OCI-LY7 (cell line): ENCODE measurements around the gene GYS2. TPM values are rescaled to one million over a fixed set of nuclear protein-coding genes. Genes with fewer than 3 reads are reported as not detected.

Experiments used
- BruUV-seq: library from RNA; stranded (reverse); fragments of 400-500 nt; replicated peaks from 2 replicates; lab custom pipeline; 2021; lab: Mats Ljungman, UMichigan
- CTCF ChIA-PET: fragments of 300-600 bp; sonication (Branson Sonifier 250); formaldehyde crosslinking; loops from one replicate; lab custom pipeline; 2022; ENCODE audit warnings: antibody characterized with exemption; ENCODE audit not compliant: unreplicated experiment; lab: Charles Lee
- POLR2A ChIA-PET: fragments of 300-600 bp; sonication (Branson Sonifier 250); formaldehyde crosslinking; loops from one replicate; lab custom pipeline; 2022; ENCODE audit warnings: antibody characterized with exemption; lab: Charles Lee
- DNase-seq: peaks from one replicate; pipeline ENCODE4 v3.0.0-alpha.2; 2015; ENCODE audit warnings: low spot score
- H2AFZ ChIP-seq: fragments of 200-600 bp; sonication (generic), shearing (Covaris generic); 2 replicates; pipeline ENCODE4 v1.6.1; 2014; ENCODE audit warnings: mild to moderate bottlenecking, antibody characterized with exemption, low read length, moderate library complexity
- H3K27ac ChIP-seq: fragments of 200-600 bp; sonication (generic); 2 replicates; pipeline ENCODE4 v1.5.1; 2014; ENCODE audit warnings: mixed run types, low read depth, mild to moderate bottlenecking, moderate library complexity, low read length, inconsistent platforms; ENCODE audit not compliant: poor library complexity, severe bottlenecking
- H3K36me3 ChIP-seq: fragments of 200-600 bp; sonication (generic); 2 replicates; pipeline ENCODE4 v1.6.1; 2014; ENCODE audit warnings: mild to moderate bottlenecking, antibody characterized with exemption, low read length, moderate library complexity, mixed read lengths; ENCODE audit not compliant: insufficient read depth
- H3K4me1 ChIP-seq: fragments of 200-600 bp; sonication (generic); 2 replicates; pipeline ENCODE4 v1.5.1; 2014; ENCODE audit warnings: mild to moderate bottlenecking, low read length; ENCODE audit not compliant: insufficient read depth, poor library complexity, severe bottlenecking
- H3K4me2 ChIP-seq: fragments of 200-600 bp; sonication (generic); 2 replicates; pipeline ENCODE4 v1.6.1; 2014; ENCODE audit warnings: mild to moderate bottlenecking, low read length
- H3K4me3 ChIP-seq: fragments of 200-600 bp; sonication (generic); 2 replicates; pipeline ENCODE4 v1.5.1; 2014; ENCODE audit warnings: mild to moderate bottlenecking, low read depth, low read length; ENCODE audit not compliant: poor library complexity, severe bottlenecking
- H3K79me2 ChIP-seq: fragments of 200-600 bp; sonication (generic); 2 replicates; pipeline ENCODE4 v1.6.1; 2016; ENCODE audit warnings: low read depth, mild to moderate bottlenecking, low read length, moderate library complexity, mixed read lengths; ENCODE audit not compliant: insufficient read depth
- H3K9me2 ChIP-seq: fragments of 200-600 bp; sonication (generic); 2 replicates; pipeline ENCODE4 v1.6.1; 2016; ENCODE audit warnings: mild to moderate bottlenecking, low read length, mixed read lengths; ENCODE audit not compliant: insufficient read depth
- H3K9me3 ChIP-seq: fragments of 200-600 bp; sonication (generic); 2 replicates; pipeline ENCODE4 v1.6.1; 2014; ENCODE audit warnings: mild to moderate bottlenecking, mixed run types, low read length, mixed read lengths
- H4K20me1 ChIP-seq: fragments of 200-600 bp; sonication (generic); 2 replicates; pipeline ENCODE4 v1.6.1; 2014; ENCODE audit warnings: mild to moderate bottlenecking, antibody characterized with exemption, low read length, moderate library complexity, mixed read lengths; ENCODE audit not compliant: insufficient read depth
- CTCF ChIP-seq: fragments of 200-600 bp; sonication (generic); conservative IDR thresholded peaks from 2 replicates; pipeline ENCODE4 v1.5.1; 2014; ENCODE audit warnings: mild to moderate bottlenecking, antibody characterized with exemption, low read length, moderate library complexity, mixed read lengths
- EZH2phosphoT487 ChIP-seq: fragments of 200-600 bp; sonication (generic); IDR thresholded peaks from 2 replicates; pipeline ENCODE4 v1.6.1; 2018; ENCODE audit warnings: low read depth, borderline replicate concordance, mild to moderate bottlenecking, mixed run types, antibody characterized with exemption, low read length, moderate library complexity, mixed read lengths
- intact Hi-C: fragments of 100-400 bp; cut with micrococcal nuclease; formaldehyde crosslinking; loops from one replicate; pipeline ENCODE4 v1.10.0; 2022; ENCODE audit not compliant: unreplicated experiment
- total RNA-seq, 2 experiments: library from RNA; depleted of rRNA in 1 of 2; stranded (reverse); fragments of >200 nt in 1 of 2; shearing (Covaris generic) in 1 of 2; gene quantifications; 2 replicates each; pipeline ENCODE4 v1.2.3, GENCODE V29; 2014 to 2022

Gene GYS2
- total RNA-seq, 2 experiments from 2014 or later, result not detected

DNA sequence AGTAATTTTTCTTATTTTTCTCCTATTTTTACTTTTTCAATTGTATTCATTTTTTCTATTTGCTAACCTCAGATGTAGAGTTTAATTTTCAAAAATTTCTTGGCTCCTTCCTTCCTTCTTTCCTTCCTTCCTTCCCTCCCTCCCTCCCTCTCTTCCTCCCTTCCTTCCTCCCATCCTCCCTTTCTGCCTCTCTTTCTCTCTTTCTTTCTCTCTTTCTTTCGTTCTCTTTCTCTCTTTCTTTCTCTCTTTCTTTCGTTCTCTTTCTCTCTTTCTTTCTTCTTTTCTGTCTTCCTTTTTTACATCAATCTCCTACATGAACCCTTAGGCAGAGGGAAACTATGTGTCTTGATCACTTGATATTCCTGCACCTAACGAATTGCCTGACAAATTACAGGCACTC is 12.4 kb upstream of the GYS2 start:
- intact Hi-C loops, result no loop called here

DNA sequence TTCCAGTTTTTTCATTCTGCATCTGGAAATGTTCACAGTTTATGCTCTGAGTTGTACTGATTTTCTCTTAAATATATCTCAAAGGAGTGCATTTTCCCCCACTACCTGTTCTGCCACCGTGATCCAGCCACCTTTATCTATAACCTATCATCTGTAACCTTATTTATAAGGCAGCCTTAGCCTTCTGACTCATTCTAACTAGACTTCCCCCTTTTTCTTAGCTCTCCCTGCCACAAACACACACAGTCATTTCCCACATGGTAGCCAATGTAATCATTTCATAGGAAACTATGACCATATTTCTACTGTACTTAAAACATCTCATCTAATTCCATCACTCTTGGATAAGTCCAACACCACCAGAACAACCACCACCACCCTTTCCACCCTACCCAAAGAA is 10.8 kb upstream of the GYS2 start:
- no peak overlapping the region for H3K27ac ChIP-seq
- no peaks in the 10 kb centered on the region for H3K4me1 ChIP-seq
- BruUV-seq, result no TSS peak

More for the DNA sequence above, 12.4 kb upstream of the GYS2 start:
- DNase-seq, result no peak
- CTCF ChIA-PET, result no interaction called here
- no peak overlapping the region for H2AFZ ChIP-seq
- H3K79me2 ChIP-seq, result no peaks in the 10 kb centered on the region
- H3K4me3 ChIP-seq, result no peak overlapping the region
- no peaks in the 10 kb centered on the region for H3K36me3 ChIP-seq
- no peak overlapping the region for H3K4me2 ChIP-seq
- POLR2A ChIA-PET, result no interaction called here
- H3K27ac ChIP-seq, result no peak overlapping the region
- no peaks in the 10 kb centered on the region for H3K9me3 ChIP-seq
- no TSS peak for BruUV-seq
- H3K4me1 ChIP-seq, result no peaks in the 10 kb centered on the region
- no peaks in the 10 kb centered on the region for H4K20me1 ChIP-seq
- TF ChIP-seq EZH2phosphoT487 (no peak), CTCF (no peak)
- H3K9me2 ChIP-seq, result no peaks in the 10 kb centered on the region

More for the DNA sequence above, 10.8 kb upstream of the GYS2 start:
- Histone ChIP-seq H3K79me2 (no peaks in the 10 kb centered on the region), H3K9me3 (no peaks in the 10 kb centered on the region), H3K4me2 (no peak overlapping the region), H3K9me2 (no peaks in the 10 kb centered on the region), H2AFZ (no peak overlapping the region), H3K36me3 (no peaks in the 10 kb centered on the region), H3K4me3 (no peak overlapping the region), H4K20me1 (no peaks in the 10 kb centered on the region)
- CTCF ChIA-PET, result no interaction called here
- no peak for TF ChIP-seq CTCF
- no peak for TF ChIP-seq EZH2phosphoT487
- no peak for DNase-seq
- POLR2A ChIA-PET, result interaction anchor here (0.5 to 0.9 kb wide), 2 partner anchors 16 to 204 kb away, joined by 3 read pairs; no protein-coding TSS in a partner anchor
- intact Hi-C loops, result no loop called here
